Upper lobe of right lung (tissue), 1 donor: ENCODE data around the gene TM4SF1. TPM values are rescaled to one million over a fixed set of nuclear protein-coding genes. Genes with fewer than 3 reads are reported as not detected.

Source experiments
- ATAC-seq: fragments of 200-7000 bp; cut with Tn5 transposase; one replicate; pipeline ENCODE4 v1.9.1; 2020; ENCODE audit warnings: mild to moderate bottlenecking, moderate library complexity
- DNase-seq: peaks from one replicate; pipeline ENCODE4 v3.0.0-alpha.2; 2020
- H3K27ac ChIP-seq: fragments of 200-600 bp; one replicate; pipeline ENCODE4 v1.8.0; 2022
- H3K27me3 ChIP-seq: fragments of 200-600 bp; one replicate; pipeline ENCODE4 v1.8.0; 2022; ENCODE audit warnings: mild to moderate bottlenecking
- H3K36me3 ChIP-seq: fragments of 200-600 bp; one replicate; pipeline ENCODE4 v1.8.0; 2022
- H3K4me1 ChIP-seq: fragments of 200-600 bp; one replicate; pipeline ENCODE4 v1.8.0; 2022
- H3K4me3 ChIP-seq: fragments of 200-600 bp; one replicate; pipeline ENCODE4 v1.8.0; 2022; ENCODE audit warnings: mild to moderate bottlenecking
- H3K9me3 ChIP-seq: fragments of 200-600 bp; one replicate; pipeline ENCODE4 v1.8.0; 2022
- CTCF ChIP-seq: fragments of 200-600 bp; IDR thresholded peaks from one replicate; pipeline ENCODE4 v1.8.0; 2022; ENCODE audit warnings: antibody characterized with exemption
- intact Hi-C: fragments of 100-400 bp; cut with DNase I; formaldehyde crosslinking; loops from one replicate; pipeline ENCODE4 v1.11.0; 2022
- total RNA-seq: library from RNA; stranded (reverse); fragmentation: NEBNext Ultra II Directional; extraction: Animal tissue kit (Norgen Biotek cat#: 25700); gene quantifications from one replicate; pipeline ENCODE4 v1.2.1, GENCODE V29; 2021
- donor health status: DM: no; HTN: yes; CAD: no; lungs with severe emphysema.

The TM4SF1 gene
- total RNA-seq, 1 donor from 2014 or later, result 188 TPM

- ATAC-seq (no peak), DNase-seq (no peak)
- Histone ChIP-seq H3K27ac (no peak overlapping the region), H3K27me3 (no peaks in the 10 kb centered on the region), H3K4me3 (no peak overlapping the region), H3K9me3 (no peaks in the 10 kb centered on the region), H3K36me3 (no peaks in the 10 kb centered on the region), H3K4me1 (no peaks in the 10 kb centered on the region)
- intact Hi-C loops, result no loop called here
- TF ChIP-seq CTCF, result no peak
These were observed 30.4 kb upstream of the TM4SF1 start for GRCh38 chr3:149407898-149408297.

GRCh38 chr3:149406244-149406752, 28.8 kb upstream of the TM4SF1 start:
- no peak for ATAC-seq
- H3K9me3 ChIP-seq, result no peaks in the 10 kb centered on the region
- no peak for TF ChIP-seq CTCF
- no peak for DNase-seq
- no peak overlapping the region for H3K27ac ChIP-seq
- H3K27me3 ChIP-seq, result no peaks in the 10 kb centered on the region
- no peak overlapping the region for H3K4me3 ChIP-seq
- H3K4me1 ChIP-seq, result peaks cover 13% of the 10 kb centered on the region
- no peaks in the 10 kb centered on the region for H3K36me3 ChIP-seq
- intact Hi-C loops, result no loop called here

- Histone ChIP-seq H3K9me3 (no peaks in the 10 kb centered on the region), H3K27me3 (no peaks in the 10 kb centered on the region), H3K27ac (peak overlapping the region; percentile 80), H3K36me3 (no peaks in the 10 kb centered on the region), H3K4me1 (peaks cover 13% of the 10 kb centered on the region), H3K4me3 (no peak overlapping the region)
- DNase-seq (no peak), ATAC-seq (peak; percentile 44)
- intact Hi-C loops, result no loop called here
- TF ChIP-seq CTCF, result no peak
These were observed 26.0 kb upstream of the TM4SF1 start for GRCh38 chr3:149403443-149403842.

GRCh38 chr3:149402481-149402880, 25.0 kb upstream of the TM4SF1 start:
- Histone ChIP-seq H3K27ac (peak overlapping the region; percentile 80), H3K4me1 (peaks cover 13% of the 10 kb centered on the region), H3K4me3 (no peak overlapping the region), H3K36me3 (no peaks in the 10 kb centered on the region), H3K27me3 (no peaks in the 10 kb centered on the region), H3K9me3 (no peaks in the 10 kb centered on the region)
- no peak for ATAC-seq
- TF ChIP-seq CTCF, result no peak
- no peak for DNase-seq
- intact Hi-C loops, result no loop called here

- H3K9me3 ChIP-seq, result no peaks in the 10 kb centered on the region
- no peak for TF ChIP-seq CTCF
These were observed 24.5 kb upstream of the TM4SF1 start for GRCh38 chr3:149401926-149402310.

More at GRCh38 chr3:149401926-149402310, 24.5 kb upstream of the TM4SF1 start:
- peak overlapping the region; percentile 80 for H3K27ac ChIP-seq
- no peaks in the 10 kb centered on the region for H3K36me3 ChIP-seq
- no peak for DNase-seq
- no peaks in the 10 kb centered on the region for H3K27me3 ChIP-seq
- intact Hi-C loops, result no loop called here
- peaks cover 13% of the 10 kb centered on the region for H3K4me1 ChIP-seq
- no peak overlapping the region for H3K4me3 ChIP-seq
- ATAC-seq, result peak; percentile 85
